K562 (cell line): Measurements from ENCODE around the gene NUDT22. TPM values are rescaled to one million over a fixed set of nuclear protein-coding genes. Genes with fewer than 3 reads are reported as not detected.

Experiments
- ARHGAP35 ChIP-seq: fragments of 450-650 bp; IDR thresholded peaks from 2 replicates; pipeline ENCODE4 v1.6.1; 2018; ENCODE audit not compliant: partially characterized antibody
- CBX5 ChIP-seq: IDR thresholded peaks from 2 replicates; pipeline ENCODE4 v1.6.1; 2014; ENCODE audit warnings: low read depth, borderline replicate concordance
- CLOCK ChIP-seq: fragments of 250-450 bp; sonication (Bioruptor Pico); IDR thresholded peaks from 2 replicates; pipeline ENCODE4 v1.4.0; 2020; ENCODE audit warnings: mild to moderate bottlenecking, moderate library complexity, borderline replicate concordance
- CREB3L1 ChIP-seq: fragments of 450-650 bp; IDR thresholded peaks from 2 replicates; pipeline ENCODE4 v1.6.1; 2014; ENCODE audit warnings: low read depth, mild to moderate bottlenecking, moderate library complexity, borderline replicate concordance
- HMG20A ChIP-seq: fragments of 450-650 bp; formaldehyde crosslinking; conservative IDR thresholded peaks from 2 replicates; pipeline ENCODE4 v1.4.0; 2020; ENCODE audit warnings: mild to moderate bottlenecking, mixed read lengths
- HNRNPLL ChIP-seq: fragments of 200-400 bp; formaldehyde crosslinking; IDR thresholded peaks from 2 replicates; pipeline ENCODE4 v1.6.1; 2017; ENCODE audit warnings: low read length, low read depth, mild to moderate bottlenecking; ENCODE audit not compliant: poor library complexity, severe bottlenecking
- HSF4 ChIP-seq: fragments of 250-450 bp; sonication (Bioruptor Pico); IDR thresholded peaks from 2 replicates; pipeline ENCODE4 v2.1.2; 2022; ENCODE audit warnings: mild to moderate bottlenecking, moderate library complexity, borderline replicate concordance
- KLF6 ChIP-seq: fragments of 250-450 bp; sonication (Bioruptor Pico); IDR thresholded peaks from 2 replicates; pipeline ENCODE4 v1.4.0; 2020; ENCODE audit warnings: mild to moderate bottlenecking, moderate library complexity, borderline replicate concordance
- NCOA4 ChIP-seq: fragments of 450-650 bp; IDR thresholded peaks from 2 replicates; pipeline ENCODE4 v1.6.1; 2018; ENCODE audit warnings: mild to moderate bottlenecking; ENCODE audit not compliant: partially characterized antibody
- POLR2G ChIP-seq: fragments of 200-400 bp; formaldehyde crosslinking; IDR thresholded peaks from 2 replicates; pipeline ENCODE4 v1.6.1; 2017; ENCODE audit warnings: low read depth, mild to moderate bottlenecking, antibody characterized with exemption, low read length, moderate library complexity
- RAD21 ChIP-seq, 2 experiments: fragments of 250-450 bp in 1 of 2; fragments of 450-650 bp in 1 of 2; sonication (Bioruptor Pico) in 1 of 2; formaldehyde crosslinking in 1 of 2; IDR thresholded peaks in 1 of 2; conservative IDR thresholded peaks in 1 of 2; 2 replicates each; pipeline versions ENCODE4 v1.4.0 to v1.8.0; 2020 to 2022; ENCODE audit warnings: mild to moderate bottlenecking in 2 of 2, moderate library complexity in 1 of 2
- SOX6 ChIP-seq: fragments of 450-650 bp; IDR thresholded peaks from 2 replicates; pipeline ENCODE4 v1.6.1; 2014; ENCODE audit warnings: mild to moderate bottlenecking
- TAL1 ChIP-seq: fragments of 450-650 bp; IDR thresholded peaks from 2 replicates; pipeline ENCODE4 v1.6.1; 2016; ENCODE audit warnings: mild to moderate bottlenecking
- TBP ChIP-seq: optimal IDR thresholded peaks from 2 replicates; pipeline ENCODE3; 2011; ENCODE audit warnings: low read depth, low read length, improper control_type of control experiment
- TCFL5 ChIP-seq: fragments of 250-450 bp; sonication (Bioruptor Pico); conservative IDR thresholded peaks from 2 replicates; pipeline ENCODE4 v1.6.1; 2021; ENCODE audit warnings: mild to moderate bottlenecking, moderate library complexity, matching md5 sums
- USF2 ChIP-seq: sonication (generic); formaldehyde crosslinking; IDR thresholded peaks from 2 replicates; pipeline ENCODE4 v1.5.0; 2020; ENCODE audit warnings: missing genetic modification reagents
- ZNF263 ChIP-seq: sonication (generic); formaldehyde crosslinking; IDR thresholded peaks from 2 replicates; pipeline ENCODE4 v1.8.0; 2022; ENCODE audit warnings: mild to moderate bottlenecking, missing genetic modification reagents, borderline replicate concordance
- ZNF766 ChIP-seq: fragments of 200-800 bp; sonication (Bioruptor generic); conservative IDR thresholded peaks from 2 replicates; pipeline ENCODE4 v1.6.1; 2016; ENCODE audit warnings: missing genetic modification characterization, missing compliant biosample characterization
- polyA plus RNA-seq, 8 experiments: library from polyadenylated mRNA; depleted of rRNA in 4 of 8; stranded (reverse) in 5 of 8; unstranded in 3 of 8; fragments of >200 nt; fragmentation: Nextera tagmentation in 2 of 8; fragmentation: Illumina TruSeq in 1 of 8; extraction: Ambion mirVana in 2 of 8; extraction: Trizol in 1 of 8; gene quantifications; 2 replicates each; pipeline versions ENCODE4 v1.2.1 to v1.2.3, GENCODE V29; 2011 to 2014; ENCODE audit warnings: inconsistent platforms in 1 of 8, missing spikeins in 1 of 8
- total RNA-seq, 7 experiments: library from RNA; depleted of rRNA in 6 of 7; stranded (reverse); fragments of >200 nt in 6 of 7; fragmentation: Illumina TruSeq in 2 of 7; extraction: Trizol in 2 of 7; gene quantifications; 2 replicates each; pipeline versions ENCODE4 v1.2.1 to v1.2.3, GENCODE V29; 2011 to 2021; ENCODE audit warnings: low replicate concordance in 1 of 7

The NUDT22 gene
- total and polyA plus RNA-seq, 9 of the 15 experiments (the other 6 are each of a cell fraction or from before 2014, with no cell fraction given), result 6.3 to 92.6 (median 37.4) TPM

GRCh38 chr11:64185175-64185692 is 40.8 kb upstream of the NUDT22 start (continued):
- TF ChIP-seq CREB3L1 (peak; percentile 89), ZNF766 (CRISPR knock-in tag) (no peak), TAL1 (no peak), USF2 (peak; percentile 94), HMG20A (CRISPR knock-in tag) (0 out of 2 replicates have a peak, but pooled peaks have one; percentile 27), TBP (peak; percentile 96), CBX5 (no peak), KLF6 (CRISPR knock-in tag) (peak; percentile 97), POLR2G (peak; percentile 99), ZNF263 (CRISPR knock-in tag) (peak; percentile 41; the same call in 1 of the 2 replicates), RAD21 (CRISPR knock-in tag; conservative IDR thresholded peaks at IDR 0.05 in 1 of 2, IDR thresholded peaks at IDR 0.05 in 1 of 2) (peak in 1 of 2 experiments; percentile 19; a peak in 1 of 4 replicates), ARHGAP35 (no peak), CLOCK (CRISPR knock-in tag) (0 out of 2 replicates have a peak, but pooled peaks have one; percentile 49), HSF4 (CRISPR knock-in tag) (no peak), SOX6 (peak; percentile 53), TCFL5 (CRISPR knock-in tag) (no peak), HNRNPLL (no peak), NCOA4 (no peak)
